IMR-90 (cell line): ENCODE data around the gene ARHGEF7. TPM values are rescaled to one million over a fixed set of nuclear protein-coding genes. Genes with fewer than 3 reads are reported as not detected.

Experiments
- ATAC-seq: fragments of 200-7000 bp; cut with Tn5 transposase; 2 replicates; pipeline ENCODE4 v1.9.1; 2020; ENCODE audit warnings: low read depth, mild to moderate bottlenecking, moderate library complexity
- BruUV-seq: library from RNA; stranded (reverse); fragments of 400-500 nt; replicated peaks from 2 replicates; lab custom pipeline; 2021; lab: Mats Ljungman, UMichigan
- CTCF ChIA-PET: fragments of 300-600 bp; formaldehyde crosslinking; extraction: SDS; loops from one replicate; lab custom pipeline; 2021; ENCODE audit warnings: antibody characterized with exemption; lab: Yijun Ruan, JAX
- POLR2A ChIA-PET: fragments of 300-600 bp; sonication (Branson Sonifier 250); formaldehyde crosslinking; loops from one replicate; lab custom pipeline; 2022; ENCODE audit warnings: antibody characterized with exemption; ENCODE audit not compliant: unreplicated experiment; lab: Charles Lee
- DNase-seq: peaks from one replicate; pipeline ENCODE4 v3.0.0; 2013
- H2AFZ ChIP-seq: replicated peaks from 2 replicates; pipeline ENCODE3; 2013; ENCODE audit warnings: low read length, mild to moderate bottlenecking; ENCODE audit not compliant: poor library complexity
- H2AK5ac ChIP-seq: 2 replicates; pipeline ENCODE4 v1.6.1; 2013; ENCODE audit warnings: low read depth, low read length, inconsistent platforms
- H2AK9ac ChIP-seq: replicated peaks from 2 replicates; pipeline ENCODE3; 2013; ENCODE audit warnings: mild to moderate bottlenecking, low read depth, low read length, moderate library complexity; ENCODE audit not compliant: poor library complexity
- H2BK120ac ChIP-seq: 2 replicates; pipeline ENCODE4 v1.6.1; 2013; ENCODE audit warnings: low read depth, low read length, inconsistent platforms
- H2BK15ac ChIP-seq: 3 replicates; pipeline ENCODE4 v1.6.1; 2013; ENCODE audit warnings: low read depth, low read length, inconsistent platforms
- H2BK20ac ChIP-seq: 2 replicates; pipeline ENCODE4 v1.6.1; 2013; ENCODE audit warnings: low read depth, mild to moderate bottlenecking, inconsistent platforms, low read length, moderate library complexity
- H2BK5ac ChIP-seq: 2 replicates; pipeline ENCODE4 v1.6.1; 2013; ENCODE audit warnings: mild to moderate bottlenecking, low read depth, low read length, inconsistent platforms; ENCODE audit not compliant: poor library complexity, severe bottlenecking
- H3K14ac ChIP-seq: replicated peaks from 2 replicates; pipeline ENCODE4 v1.6.1; 2013; ENCODE audit warnings: low read depth, low read length, inconsistent platforms
- H3K18ac ChIP-seq: 2 replicates; pipeline ENCODE4 v1.6.1; 2013; ENCODE audit warnings: low read depth, low read length, control low read depth
- H3K23ac ChIP-seq: 2 replicates; pipeline ENCODE4 v1.6.1; 2013; ENCODE audit warnings: low read depth, low read length, inconsistent platforms
- H3K27ac ChIP-seq: 2 replicates; pipeline ENCODE4 v1.5.1; 2013; ENCODE audit warnings: mild to moderate bottlenecking, control low read depth, low read length; ENCODE audit not compliant: insufficient read depth
- H3K27me3 ChIP-seq: 2 replicates; pipeline ENCODE4 v1.6.1; 2013; ENCODE audit warnings: low read length; ENCODE audit not compliant: control insufficient read depth, insufficient read depth
- H3K36me3 ChIP-seq: 2 replicates; pipeline ENCODE4 v1.6.1; 2013; ENCODE audit warnings: low read length, mixed read lengths; ENCODE audit not compliant: control insufficient read depth, insufficient read depth
- H3K4ac ChIP-seq: 2 replicates; pipeline ENCODE4 v1.6.1; 2013; ENCODE audit warnings: low read depth, low read length, inconsistent platforms
- H3K4me1 ChIP-seq: 2 replicates; pipeline ENCODE4 v1.6.1; 2013; ENCODE audit warnings: low read length, mixed read lengths; ENCODE audit not compliant: control insufficient read depth, insufficient read depth
- H3K4me2 ChIP-seq: 2 replicates; pipeline ENCODE4 v1.6.1; 2013; ENCODE audit warnings: low read depth, mild to moderate bottlenecking, control low read depth, low read length, moderate library complexity
- H3K4me3 ChIP-seq: 2 replicates; pipeline ENCODE4 v1.5.1; 2013; ENCODE audit warnings: low read depth, mild to moderate bottlenecking, control low read depth, low read length, moderate library complexity; ENCODE audit not compliant: insufficient read depth
- H3K56ac ChIP-seq: 2 replicates; pipeline ENCODE4 v1.6.1; 2013; ENCODE audit warnings: low read length, inconsistent platforms; ENCODE audit not compliant: insufficient read depth; ENCODE audit errors: extremely low read depth
- H3K79me1 ChIP-seq, 2 experiments: 2 replicates each; pipeline ENCODE4 v1.6.1; 2013; ENCODE audit warnings: low read length in 2 of 2, inconsistent platforms in 1 of 2, low read depth in 1 of 2
- H3K9ac ChIP-seq: 2 replicates; pipeline ENCODE4 v1.6.1; 2013; ENCODE audit warnings: low read depth, low read length, control low read depth
- H3K9me1 ChIP-seq: 2 replicates; pipeline ENCODE4 v1.6.1; 2013; ENCODE audit warnings: low read length, inconsistent platforms; ENCODE audit not compliant: insufficient read depth
- H3K9me3 ChIP-seq: 2 replicates; pipeline ENCODE4 v1.6.1; 2013; ENCODE audit warnings: low read length; ENCODE audit not compliant: control insufficient read depth, insufficient read depth
- H4K20me1 ChIP-seq: 2 replicates; pipeline ENCODE4 v1.6.1; 2013; ENCODE audit warnings: low read length, inconsistent platforms; ENCODE audit not compliant: insufficient read depth
- H4K5ac ChIP-seq: 2 replicates; pipeline ENCODE4 v1.6.1; 2013; ENCODE audit warnings: mild to moderate bottlenecking, low read depth, low read length, control low read depth
- H4K8ac ChIP-seq, 2 experiments: 2 replicates each; pipeline ENCODE4 v1.6.1; 2013; ENCODE audit warnings: low read depth in 2 of 2, low read length in 2 of 2, control low read depth in 1 of 2, inconsistent platforms in 1 of 2
- H4K91ac ChIP-seq: 2 replicates; pipeline ENCODE4 v1.6.1; 2013; ENCODE audit warnings: low read depth, low read length, inconsistent platforms; ENCODE audit not compliant: insufficient read depth
- BHLHE40 ChIP-seq: fragments of 150-350 bp; IDR thresholded peaks from 2 replicates; pipeline ENCODE4 v1.6.1; 2016; ENCODE audit warnings: mild to moderate bottlenecking, low read depth, low read length
- CHD1 ChIP-seq: IDR thresholded peaks from 2 replicates; pipeline ENCODE4 v1.6.1; 2012; ENCODE audit warnings: low read depth, low read length, improper control_type of control experiment
- CTCF ChIP-seq: conservative IDR thresholded peaks from 2 replicates; pipeline ENCODE4 v1.5.1; 2012; ENCODE audit warnings: mild to moderate bottlenecking, low read depth, low read length, improper control_type of control experiment
- ELK1 ChIP-seq: fragments of 150-350 bp; IDR thresholded peaks from 2 replicates; pipeline ENCODE4 v1.6.1; 2016; ENCODE audit warnings: low read depth, mild to moderate bottlenecking, low read length, moderate library complexity, borderline replicate concordance
- FOS ChIP-seq: fragments of 150-350 bp; IDR thresholded peaks from 2 replicates; pipeline ENCODE4 v1.6.1; 2016; ENCODE audit warnings: low read depth, low read length
- MAFK ChIP-seq: IDR thresholded peaks from 2 replicates; pipeline ENCODE4 v1.6.1; 2012; ENCODE audit warnings: low read depth, low read length, improper control_type of control experiment
- MAZ ChIP-seq: IDR thresholded peaks from 2 replicates; pipeline ENCODE4 v1.6.1; 2012; ENCODE audit warnings: low read depth, mild to moderate bottlenecking, low read length, improper control_type of control experiment, moderate library complexity, borderline replicate concordance
- MXI1 ChIP-seq: IDR thresholded peaks from 2 replicates; pipeline ENCODE4 v1.6.1; 2012; ENCODE audit warnings: low read depth, mild to moderate bottlenecking, low read length, moderate library complexity, borderline replicate concordance
- NFE2L2 ChIP-seq: fragments of 150-350 bp; IDR thresholded peaks from 2 replicates; pipeline ENCODE4 v1.6.1; 2016; ENCODE audit warnings: low read depth, mild to moderate bottlenecking, low read length
- POLR2A ChIP-seq: IDR thresholded peaks from 2 replicates; pipeline ENCODE4 v1.6.1; 2012; ENCODE audit warnings: mild to moderate bottlenecking, low read depth, low read length
- RAD21 ChIP-seq: IDR thresholded peaks from 2 replicates; pipeline ENCODE4 v1.6.1; 2012; ENCODE audit warnings: low read length, improper control_type of control experiment
- RCOR1 ChIP-seq: IDR thresholded peaks from 2 replicates; pipeline ENCODE4 v1.6.1; 2012; ENCODE audit warnings: mild to moderate bottlenecking, low read length, improper control_type of control experiment; ENCODE audit not compliant: insufficient replicate concordance
- RFX5 ChIP-seq: IDR thresholded peaks from 2 replicates; pipeline ENCODE4 v1.8.0; 2012; ENCODE audit warnings: low read depth, mild to moderate bottlenecking, low read length, moderate library complexity
- SMC3 ChIP-seq: fragments of 150-350 bp; IDR thresholded peaks from 2 replicates; pipeline ENCODE4 v1.6.1; 2016; ENCODE audit warnings: low read depth, mild to moderate bottlenecking, antibody characterized with exemption, low read length, moderate library complexity
- USF2 ChIP-seq: fragments of 150-350 bp; IDR thresholded peaks from 2 replicates; pipeline ENCODE4 v1.6.1; 2017; ENCODE audit warnings: mild to moderate bottlenecking, antibody characterized with exemption, low read length, low read depth
- WGBS, 2 experiments: methylation state at CpG; one replicate each; pipeline versions ENCODE4 v1.1.5 to v1.1.7; 2013; ENCODE audit warnings: missing lambda C conversion rate in 2 of 2; ENCODE audit not compliant: insufficient read length in 1 of 2; ENCODE audit errors: extremely low coverage in 2 of 2; 5-methylcytosine and 5-hydroxymethylcytosine counted together
- dilution Hi-C: fragments of 300-500 bp; cut with HindIII; formaldehyde crosslinking; loops from one replicate; pipeline ENCODE4 v1.14.3; 2018; ENCODE audit warnings: low sequenced_read_pairs; ENCODE audit not compliant: unreplicated experiment
- in situ Hi-C: fragments of 300-500 bp; cut with MboI; formaldehyde crosslinking; loops from 3 replicates; pipeline ENCODE4 v1.14.3; 2019; ENCODE audit warnings: low sequenced_read_pairs, inconsistent platforms, mixed read lengths
- intact Hi-C: fragments of 100-400 bp; cut with micrococcal nuclease; formaldehyde crosslinking; loops from 2 replicates; pipeline ENCODE4 v1.10.0; 2022
- polyA plus RNA-seq, 3 experiments: library from polyadenylated mRNA; depleted of rRNA; stranded (reverse); fragments of >200 nt; gene quantifications; 2 replicates each; pipeline ENCODE4 v1.2.3, GENCODE V29; 2012; ENCODE audit warnings: low replicate concordance in 1 of 3
- total RNA-seq: library from RNA; depleted of rRNA; stranded (reverse); fragments of >200 nt; gene quantifications from 2 replicates; pipeline ENCODE4 v1.2.3, GENCODE V29; 2012

Gene ARHGEF7
- total and polyA plus RNA-seq, 2 of the 4 experiments (the other 2 are of a cell fraction): 32.9 to 59.0 TPM

- H3K56ac ChIP-seq: no peak overlapping the region
- no peak overlapping the region for H3K4me2 ChIP-seq
- no peak overlapping the region for H4K8ac ChIP-seq
- no peak overlapping the region for H4K5ac ChIP-seq
- no peak overlapping the region for H3K9ac ChIP-seq
- no peak overlapping the region for H3K27ac ChIP-seq
- no peaks in the 10 kb centered on the region for H3K27me3 ChIP-seq
- no peak overlapping the region for H3K14ac ChIP-seq
- peaks cover 92% of the 10 kb centered on the region for H4K20me1 ChIP-seq
- H3K4ac ChIP-seq: no peak overlapping the region
- H2BK20ac ChIP-seq: no peak overlapping the region
- intact Hi-C loops: no loop called here
- H2BK120ac ChIP-seq: no peak overlapping the region
- no peak overlapping the region for H2AK9ac ChIP-seq
- no peak overlapping the region for H2AFZ ChIP-seq
- no TSS peak for BruUV-seq
- H3K9me3 ChIP-seq: no peaks in the 10 kb centered on the region
- no peak overlapping the region for H4K91ac ChIP-seq
- H2AK5ac ChIP-seq: no peak overlapping the region
- H2BK15ac ChIP-seq: no peak overlapping the region
- POLR2A ChIA-PET: no interaction called here
- TF ChIP-seq USF2 (no peak), RAD21 (no peak), MAZ (no peak), RCOR1 (no peak), MAFK (no peak), FOS (no peak), MXI1 (no peak), ELK1 (no peak), BHLHE40 (no peak), POLR2A (no peak), CHD1 (no peak), CTCF (no peak), RFX5 (no peak), SMC3 (no peak), NFE2L2 (no peak)
- no peak overlapping the region for H3K23ac ChIP-seq
- peaks cover 36% of the 10 kb centered on the region for H3K9me1 ChIP-seq
- H3K4me1 ChIP-seq: peaks cover 11% of the 10 kb centered on the region
- no peak overlapping the region for H3K18ac ChIP-seq
- H2BK5ac ChIP-seq: no peak overlapping the region
- H3K79me1 ChIP-seq: peaks cover 55 to 96% of the 10 kb centered on the region in 2 experiments
- peaks cover 8% of the 10 kb centered on the region; the same call in 1 of the 2 replicates for H3K36me3 ChIP-seq
- 62% methylated on average over 9 of the region's 15 CpGs; no CpG with 5 or more reads in 1 of the 2 experiments for WGBS, 2 experiments
- DNase-seq (no peak), ATAC-seq (no peak)
- dilution Hi-C loops: no loop called here
- CTCF ChIA-PET: interaction anchor here (0.6 kb wide), 1 partner anchor 25 kb away, joined by 3 read pairs; no protein-coding TSS in a partner anchor
- no peak overlapping the region for H3K4me3 ChIP-seq
- in situ Hi-C loops: no loop called here
These were observed 59.4 kb downstream of the ARHGEF7 start for GRCh38 chr13:111174377-111175114.
